HFFc6 (cell line): Measurements from ENCODE around the gene FRMD4A. TPM values are rescaled to one million over a fixed set of nuclear protein-coding genes. Genes with fewer than 3 reads are reported as not detected.
"Not testable (repeated sequence)": the region's sequence is repeated elsewhere in the genome, so short reads cannot be mapped to it uniquely, and the experiment has no call there.

ENCODE experiments used
- DNase-seq: peaks from one replicate; pipeline ENCODE4 v3.0.0-alpha.2; 2018
- H3K27ac Mint-ChIP-seq: 2 replicates; pipeline ENCODE4 v1.8.0; 2020; ENCODE audit warnings: mild to moderate bottlenecking, mixed read lengths
- H3K27me3 Mint-ChIP-seq: 2 replicates; pipeline ENCODE4 v1.8.0; 2021; ENCODE audit warnings: mild to moderate bottlenecking, moderate library complexity, mixed read lengths; ENCODE audit not compliant: insufficient read depth
- H3K36me3 Mint-ChIP-seq: 2 replicates; pipeline ENCODE4 v1.8.0; 2021; ENCODE audit warnings: low read depth, mixed read lengths
- H3K4me1 Mint-ChIP-seq: 2 replicates; pipeline ENCODE4 v1.8.0; 2020; ENCODE audit warnings: low read depth, mixed read lengths
- H3K4me3 Mint-ChIP-seq: 2 replicates; pipeline ENCODE4 v1.8.0; 2020; ENCODE audit warnings: mild to moderate bottlenecking, moderate library complexity, mixed read lengths
- H3K9me3 Mint-ChIP-seq: 2 replicates; pipeline ENCODE4 v1.8.0; 2020; ENCODE audit warnings: mild to moderate bottlenecking, mixed read lengths
- total RNA-seq, 6 experiments: library from RNA; stranded (reverse); fragmentation: NEBNext Ultra II Directional; extraction: Animal tissue kit (Norgen Biotek cat#: 25700); gene quantifications; 2 replicates in 1 of 6; 3 replicates in 5 of 6; pipeline ENCODE4 v1.2.3, GENCODE V29; 2021
- TF ChIP-seq, protein P1 (sequence below): fragments of 200-600 bp; sonication (generic); IDR thresholded peaks from 2 replicates; pipeline ENCODE4 v1.5.0; 2021; ENCODE audit warnings: antibody characterized with exemption, mild to moderate bottlenecking

Gene FRMD4A
- total RNA-seq, 6 experiments from 2014 or later = 76.7 to 117 (median 92.3) TPM

DNA sequence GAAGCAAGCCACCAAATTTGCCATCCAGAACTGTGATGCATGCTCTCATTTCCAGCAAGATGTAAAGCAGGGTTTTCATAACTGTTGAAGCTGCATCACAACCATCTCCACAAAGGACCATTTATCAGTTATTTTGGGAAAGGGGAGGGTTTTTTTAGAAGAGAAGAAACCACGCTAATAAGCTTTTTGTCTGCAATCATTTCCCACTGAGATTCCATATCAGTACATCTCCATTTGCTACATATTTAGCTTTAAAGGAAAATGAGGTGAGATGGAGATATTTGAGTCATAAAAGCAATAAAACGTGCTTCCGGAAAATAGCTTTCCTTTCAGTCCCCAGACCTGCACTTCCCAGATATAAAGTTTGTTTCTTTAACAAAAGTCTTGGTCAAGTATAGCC is 258.2 kb downstream of the FRMD4A start:
- TF ChIP-seq, protein P1, sequence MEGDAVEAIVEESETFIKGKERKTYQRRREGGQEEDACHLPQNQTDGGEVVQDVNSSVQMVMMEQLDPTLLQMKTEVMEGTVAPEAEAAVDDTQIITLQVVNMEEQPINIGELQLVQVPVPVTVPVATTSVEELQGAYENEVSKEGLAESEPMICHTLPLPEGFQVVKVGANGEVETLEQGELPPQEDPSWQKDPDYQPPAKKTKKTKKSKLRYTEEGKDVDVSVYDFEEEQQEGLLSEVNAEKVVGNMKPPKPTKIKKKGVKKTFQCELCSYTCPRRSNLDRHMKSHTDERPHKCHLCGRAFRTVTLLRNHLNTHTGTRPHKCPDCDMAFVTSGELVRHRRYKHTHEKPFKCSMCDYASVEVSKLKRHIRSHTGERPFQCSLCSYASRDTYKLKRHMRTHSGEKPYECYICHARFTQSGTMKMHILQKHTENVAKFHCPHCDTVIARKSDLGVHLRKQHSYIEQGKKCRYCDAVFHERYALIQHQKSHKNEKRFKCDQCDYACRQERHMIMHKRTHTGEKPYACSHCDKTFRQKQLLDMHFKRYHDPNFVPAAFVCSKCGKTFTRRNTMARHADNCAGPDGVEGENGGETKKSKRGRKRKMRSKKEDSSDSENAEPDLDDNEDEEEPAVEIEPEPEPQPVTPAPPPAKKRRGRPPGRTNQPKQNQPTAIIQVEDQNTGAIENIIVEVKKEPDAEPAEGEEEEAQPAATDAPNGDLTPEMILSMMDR = no peak
- Mint-ChIP-seq H3K9me3 (no peaks in the 10 kb centered on the region), H3K4me1 (peaks cover 48% of the 10 kb centered on the region), H3K27ac (peak overlapping the region; percentile 84), H3K27me3 (0 out of 2 replicates have a peak, but pooled peaks cover 2% of the 10 kb centered on the region), H3K36me3 (peaks cover 5% of the 10 kb centered on the region), H3K4me3 (peak overlapping the region; percentile 71; the same call in 1 of the 2 replicates)
- no peak for DNase-seq

DNA sequence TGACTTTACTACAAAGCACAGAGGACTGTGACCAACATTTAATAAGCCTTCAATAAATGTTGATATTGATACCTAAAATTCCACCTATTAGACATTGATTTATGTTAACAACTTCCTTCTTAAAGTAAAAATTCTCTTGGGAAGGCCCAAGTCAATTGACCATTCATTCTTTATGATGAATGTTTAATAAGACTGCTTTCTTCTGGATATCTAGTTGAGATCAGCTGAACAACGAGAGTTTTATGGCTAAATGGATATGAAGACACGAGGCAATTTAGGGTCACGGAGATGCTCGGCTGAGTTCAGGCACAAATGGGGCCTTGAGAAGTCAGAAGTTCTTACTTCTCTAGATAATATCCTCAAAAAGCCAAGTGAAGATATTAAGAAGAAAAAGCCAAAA is 258.8 kb downstream of the FRMD4A start:
- TF ChIP-seq, protein P1 = no peak
- Mint-ChIP-seq H3K9me3 (peaks cover 4% of the 10 kb centered on the region; the same call in 1 of the 2 replicates), H3K4me3 (no peak overlapping the region), H3K27ac (no peak overlapping the region), H3K4me1 (peaks cover 45% of the 10 kb centered on the region), H3K27me3 (peaks cover 2% of the 10 kb centered on the region; the same call in 1 of the 2 replicates), H3K36me3 (peaks cover 5% of the 10 kb centered on the region)
- no peak for DNase-seq

DNA sequence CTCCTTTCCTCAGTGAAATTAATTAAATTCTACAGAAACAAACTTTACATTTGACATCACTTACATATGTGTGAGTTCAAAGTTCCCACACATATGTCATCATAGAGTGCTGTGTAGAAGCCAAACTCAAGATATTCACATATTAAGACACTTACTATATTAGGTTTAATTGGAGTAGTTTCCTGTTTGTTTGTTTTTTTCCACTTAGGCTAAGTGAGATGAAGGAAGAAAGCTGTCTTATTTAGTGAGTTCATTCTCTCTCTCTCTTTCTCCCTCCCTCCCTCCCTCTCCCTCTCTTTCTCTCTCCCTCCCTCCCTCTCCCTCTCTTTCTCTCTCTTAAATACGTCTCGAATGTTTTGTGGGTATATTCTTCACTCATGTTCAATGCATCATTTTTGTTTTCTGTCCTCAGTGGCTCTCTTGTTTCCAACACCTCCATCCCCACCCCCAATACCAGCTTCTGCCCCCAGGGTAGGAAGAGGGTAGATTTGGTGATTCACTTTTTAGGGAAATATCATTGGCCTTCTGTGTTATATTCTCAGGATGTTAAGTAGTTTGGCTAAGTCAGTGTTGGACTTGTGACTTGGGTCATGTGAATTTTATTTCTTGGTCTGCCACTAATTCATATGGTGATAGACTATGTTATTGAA is 262.0 kb downstream of the FRMD4A start:
- Mint-ChIP-seq H3K27ac (no peak overlapping the region), H3K4me3 (no peak overlapping the region), H3K9me3 (peaks cover 4% of the 10 kb centered on the region; the same call in 1 of the 2 replicates), H3K4me1 (peaks cover 33% of the 10 kb centered on the region), H3K27me3 (no peaks in the 10 kb centered on the region; the same call in none of the 2 replicates), H3K36me3 (peaks cover 5% of the 10 kb centered on the region)
- TF ChIP-seq, protein P1 = no peak
- DNase-seq = no peak

DNA sequence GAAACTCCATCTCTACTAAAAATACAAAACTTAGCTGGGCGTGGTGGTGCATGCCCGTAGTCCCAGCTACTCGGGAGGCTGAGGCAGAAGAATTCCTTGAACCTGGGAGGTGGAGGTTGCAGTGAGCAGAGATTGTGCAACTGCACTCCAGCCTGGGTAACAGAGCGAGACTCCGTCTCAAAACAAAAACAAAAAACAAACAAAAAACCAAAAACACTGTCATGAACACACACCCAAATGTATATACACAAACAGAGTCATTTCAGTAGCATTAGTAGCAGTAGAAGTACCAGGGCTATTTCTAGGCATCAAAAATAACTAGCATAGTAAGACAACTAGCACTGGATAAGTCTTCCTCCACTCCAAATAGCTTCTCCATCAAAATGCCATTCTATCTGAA is 263.1 kb downstream of the FRMD4A start:
- H3K4me1 Mint-ChIP-seq = peaks cover 28% of the 10 kb centered on the region
- H3K36me3 Mint-ChIP-seq, H3K27ac Mint-ChIP-seq, H3K9me3 Mint-ChIP-seq, H3K4me3 Mint-ChIP-seq, DNase-seq, H3K27me3 Mint-ChIP-seq: not testable (repeated sequence)

DNA sequence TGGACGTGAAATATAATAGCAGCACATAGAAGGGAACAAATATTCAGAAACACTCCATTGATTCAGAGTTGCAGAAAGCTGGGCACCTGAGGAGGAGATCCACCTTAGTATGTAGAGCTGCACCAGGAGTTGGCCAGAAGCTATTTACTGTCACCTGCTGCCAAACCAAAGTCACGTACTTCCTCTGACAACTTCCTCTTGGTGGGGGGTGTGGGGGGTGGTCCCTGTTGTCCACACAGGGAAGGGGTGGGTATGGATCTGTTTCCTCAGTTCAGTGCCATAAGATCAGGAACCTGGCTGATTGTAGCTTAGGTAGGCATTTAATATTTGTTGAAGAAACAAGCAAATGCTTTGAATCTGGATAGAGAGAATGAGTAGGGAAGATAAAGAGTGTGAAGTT is 264.6 kb downstream of the FRMD4A start:
- Mint-ChIP-seq H3K27ac (no peak overlapping the region), H3K9me3 (peaks cover 4% of the 10 kb centered on the region; the same call in 1 of the 2 replicates), H3K27me3 (peaks cover 2% of the 10 kb centered on the region), H3K4me1 (peaks cover 23% of the 10 kb centered on the region), H3K36me3 (no peaks in the 10 kb centered on the region), H3K4me3 (no peak overlapping the region)
- no peak for DNase-seq
- TF ChIP-seq, protein P1 = no peak

DNA sequence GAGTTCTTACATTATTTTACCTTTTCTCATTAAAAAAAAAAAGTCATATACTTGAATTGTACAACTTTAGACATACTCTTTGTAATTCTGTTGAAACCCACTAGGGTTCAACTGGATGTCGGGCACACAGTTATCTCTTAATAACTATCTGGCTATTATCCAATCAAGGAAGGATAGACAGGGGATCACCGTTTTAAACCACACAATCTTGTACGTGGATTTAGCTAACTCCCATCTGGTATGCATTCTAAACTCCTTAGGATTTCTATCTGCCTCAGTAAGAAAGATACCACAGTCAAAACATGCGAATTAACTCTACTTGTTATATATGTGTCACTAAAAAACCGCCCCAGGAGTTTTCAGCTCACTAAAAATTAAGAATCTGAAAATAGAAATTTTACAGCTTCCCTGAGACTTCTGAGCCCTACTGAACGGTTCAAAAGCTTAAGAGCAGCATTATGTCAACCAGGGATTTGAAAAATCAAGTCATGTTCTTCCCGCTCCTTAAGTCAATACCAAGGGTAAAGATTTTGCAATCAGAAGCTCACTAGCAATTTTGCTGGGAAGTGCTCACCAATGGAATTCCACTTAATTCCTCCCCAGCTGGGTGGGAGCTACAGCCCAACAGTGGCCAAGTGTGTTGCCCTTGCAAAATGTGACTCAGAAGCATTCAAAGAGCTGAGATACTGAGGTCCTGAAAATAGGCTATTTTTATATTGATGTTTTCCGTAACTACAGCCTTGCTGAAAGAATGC is 267.0 kb downstream of the FRMD4A start:
- no peaks in the 10 kb centered on the region for H3K36me3 Mint-ChIP-seq
- H3K4me1 Mint-ChIP-seq = peaks cover 32% of the 10 kb centered on the region
- H3K9me3 Mint-ChIP-seq = peaks cover 4% of the 10 kb centered on the region; the same call in 1 of the 2 replicates
- H3K4me3 Mint-ChIP-seq = 0 out of 2 replicates have a peak overlapping the region, but pooled peaks have one; percentile 11
- peak overlapping the region; percentile 55 for H3K27ac Mint-ChIP-seq
- H3K27me3 Mint-ChIP-seq = peaks cover 2% of the 10 kb centered on the region
- DNase-seq = peak; percentile 75
- TF ChIP-seq, protein P1 = no peak; the same call in 1 of the 2 replicates
